GM12892 (cell line): ENCODE measurements around the gene DYNAP.

Source experiments
- POLR2A ChIP-seq: IDR thresholded peaks from 2 replicates; pipeline ENCODE4 v1.6.1; 2011; ENCODE audit warnings: low read depth, low read length, control low read depth
- POLR2AphosphoS5 ChIP-seq: IDR thresholded peaks from 2 replicates; pipeline ENCODE4 v1.6.1; 2011; ENCODE audit warnings: low read depth, low read length, control low read depth
- TAF1 ChIP-seq: IDR thresholded peaks from 2 replicates; pipeline ENCODE4 v1.6.1; 2011; ENCODE audit warnings: low read depth, mild to moderate bottlenecking, control low read depth, low read length, borderline replicate concordance

- TF ChIP-seq POLR2A (no peak), TAF1 (no peak), POLR2AphosphoS5 (no peak)
These were observed 35.8 kb upstream of the DYNAP start for GRCh38 chr18:54555286-54555685.
